ENCODE measurements around the gene ADAM21. TPM values are rescaled to one million over a fixed set of nuclear protein-coding genes. Genes with fewer than 3 reads are reported as not detected.
"Not testable (repeated sequence)": the region's sequence is repeated elsewhere in the genome, so short reads cannot be mapped to it uniquely, and the experiment has no call there.

Gene ADAM21
- total RNA-seq, 3 donors from 2014 or later: 0.11 TPM; not detected in 2

DNA sequence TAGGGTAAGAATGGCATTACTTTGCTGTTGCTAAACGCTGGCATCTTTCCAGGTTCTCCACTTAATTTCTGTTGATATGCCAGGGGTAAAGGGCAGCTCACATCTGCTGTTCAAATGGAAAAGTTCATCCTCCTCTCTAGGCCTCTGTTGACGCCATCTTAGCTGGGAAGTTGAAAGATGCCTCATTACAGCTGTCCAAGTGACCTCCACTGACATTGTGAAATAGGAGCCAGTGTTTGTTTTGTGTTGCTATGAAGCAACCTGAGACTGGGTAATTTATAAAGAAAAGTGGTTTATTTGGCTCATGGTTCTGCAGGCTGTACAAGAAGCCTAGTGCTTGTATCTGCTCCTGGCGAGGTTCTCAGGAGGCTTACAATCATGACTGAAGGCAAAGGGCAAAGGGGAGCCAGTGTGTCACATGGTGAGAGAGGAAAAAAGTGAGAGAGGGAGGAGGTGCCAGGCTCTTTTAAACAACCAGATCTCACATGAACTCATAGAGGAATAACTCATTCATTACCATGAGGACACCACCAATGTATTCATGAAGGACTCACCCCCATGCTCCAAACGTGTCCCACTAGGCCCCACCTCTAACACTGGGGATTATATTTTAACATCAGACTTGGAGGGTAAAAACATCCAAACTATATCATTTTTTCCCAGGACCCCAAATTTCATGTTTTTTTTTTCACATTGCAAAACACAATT, 3.2 kb upstream of the ADAM21 start:
- H3K36me3 Mint-ChIP-seq (ENCODE audit: insufficient read depth): peaks cover 4% of the 10 kb centered on the region
- no peaks in the 10 kb centered on the region for H3K27me3 Mint-ChIP-seq (ENCODE audit: low read depth)

DNA sequence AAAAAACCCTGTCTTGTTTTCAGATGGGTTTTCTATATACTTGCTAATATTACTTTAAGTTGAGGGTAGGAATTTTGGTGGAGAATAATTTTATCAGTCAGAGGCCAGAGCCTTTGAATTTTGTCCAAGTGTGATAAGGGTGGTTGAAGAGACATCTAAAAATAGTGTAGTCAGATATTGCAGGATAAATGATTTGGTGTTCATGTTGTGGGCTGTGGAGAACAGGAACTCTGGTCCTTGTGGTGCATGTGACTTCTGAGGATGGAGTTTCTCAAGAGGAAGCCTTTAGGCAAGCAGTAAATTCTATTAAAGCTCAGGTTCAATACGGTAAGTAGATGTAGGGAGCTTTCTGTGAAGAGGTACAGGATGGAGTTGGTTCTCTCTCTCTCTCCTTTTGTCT, 2.8 kb downstream of the ADAM21 start:
- no peak for DNase-seq
- ATAC-seq: no peak
- Mint-ChIP-seq H3K27me3 (ENCODE audit: low read depth) (peaks cover 3% of the 10 kb centered on the region), H3K4me1 (ENCODE audit: low read depth) (no peaks in the 10 kb centered on the region), H3K9me3 (no peaks in the 10 kb centered on the region), H3K4me3 (no peak overlapping the region), H3K36me3 (ENCODE audit: insufficient read depth) (no peaks in the 10 kb centered on the region)

More for the DNA sequence above, 3.2 kb upstream of the ADAM21 start:
- DNase-seq (no peak), ATAC-seq (no peak)
- no peaks in the 10 kb centered on the region for H3K4me1 Mint-ChIP-seq (ENCODE audit: low read depth)
- peaks cover 12% of the 10 kb centered on the region for H3K9me3 Mint-ChIP-seq
- H3K4me3 Mint-ChIP-seq: no peak overlapping the region

DNA sequence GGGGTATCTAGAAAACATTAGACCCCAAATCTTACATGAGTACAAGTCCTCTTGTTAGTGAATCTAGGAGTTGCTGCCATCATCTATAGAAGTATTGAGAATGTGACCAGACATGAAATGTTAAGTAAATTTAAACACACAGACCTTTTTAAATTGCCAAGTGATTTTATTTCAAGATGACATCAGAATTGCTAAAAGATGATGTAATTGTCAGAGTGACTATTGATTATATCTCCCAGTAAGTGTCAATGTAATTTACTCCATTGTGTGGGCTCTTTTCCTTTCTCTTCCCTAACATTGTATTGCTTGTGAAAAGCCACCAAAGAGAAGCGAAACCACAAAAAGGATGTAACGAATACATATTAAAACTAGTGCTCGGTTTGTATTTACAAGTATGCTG, 16.8 kb downstream of the ADAM21 start:
- H3K9me3 Mint-ChIP-seq: no peaks in the 10 kb centered on the region
- no peak overlapping the region for H3K4me3 Mint-ChIP-seq
- no peak for DNase-seq
- ATAC-seq: no peak
- peaks cover 4% of the 10 kb centered on the region for H3K27me3 Mint-ChIP-seq (ENCODE audit: low read depth)
- no peaks in the 10 kb centered on the region for H3K4me1 Mint-ChIP-seq (ENCODE audit: low read depth)
- peaks cover 25% of the 10 kb centered on the region for H3K36me3 Mint-ChIP-seq (ENCODE audit: insufficient read depth)

DNA sequence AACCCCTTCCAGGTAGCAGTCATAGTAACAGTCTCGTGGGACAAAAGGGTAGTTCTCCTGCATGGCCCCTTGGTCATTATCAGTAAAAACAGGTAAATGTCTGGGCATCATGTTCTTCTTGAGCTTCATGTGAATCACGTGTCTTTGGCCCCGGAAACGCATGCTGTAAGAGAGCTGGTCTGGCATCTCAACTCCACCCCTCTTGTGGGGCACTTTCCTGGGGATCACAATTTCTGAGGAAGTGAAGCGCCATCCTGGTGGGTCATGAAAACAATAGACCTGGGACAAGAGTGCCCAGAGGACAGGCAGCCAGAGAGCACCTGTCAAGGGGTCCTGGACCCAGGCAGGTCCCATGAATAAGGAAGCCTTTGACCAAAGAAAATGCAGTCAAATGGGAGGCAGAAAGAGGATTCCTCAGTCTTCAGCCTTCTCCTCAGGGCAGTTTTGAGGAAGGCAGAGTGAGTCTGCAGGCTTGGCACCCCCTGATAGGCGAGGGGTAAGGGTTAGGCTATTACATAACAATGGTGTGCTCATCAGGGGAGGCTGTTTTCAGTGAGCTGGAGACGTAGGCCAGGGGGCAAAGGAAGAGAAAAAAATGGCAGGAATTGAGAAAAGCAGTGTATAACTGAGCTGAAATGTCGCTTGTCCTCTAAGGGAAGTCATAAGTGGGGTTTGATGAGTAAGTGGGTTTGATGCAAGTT, 19.0 kb downstream of the ADAM21 start:
- H3K4me3 Mint-ChIP-seq; H3K9me3 Mint-ChIP-seq; DNase-seq; H3K27me3 Mint-ChIP-seq (ENCODE audit: low read depth); ATAC-seq; H3K4me1 Mint-ChIP-seq (ENCODE audit: low read depth): not testable (repeated sequence)
- H3K36me3 Mint-ChIP-seq (ENCODE audit: insufficient read depth): peaks cover 31% of the 10 kb centered on the region

DNA sequence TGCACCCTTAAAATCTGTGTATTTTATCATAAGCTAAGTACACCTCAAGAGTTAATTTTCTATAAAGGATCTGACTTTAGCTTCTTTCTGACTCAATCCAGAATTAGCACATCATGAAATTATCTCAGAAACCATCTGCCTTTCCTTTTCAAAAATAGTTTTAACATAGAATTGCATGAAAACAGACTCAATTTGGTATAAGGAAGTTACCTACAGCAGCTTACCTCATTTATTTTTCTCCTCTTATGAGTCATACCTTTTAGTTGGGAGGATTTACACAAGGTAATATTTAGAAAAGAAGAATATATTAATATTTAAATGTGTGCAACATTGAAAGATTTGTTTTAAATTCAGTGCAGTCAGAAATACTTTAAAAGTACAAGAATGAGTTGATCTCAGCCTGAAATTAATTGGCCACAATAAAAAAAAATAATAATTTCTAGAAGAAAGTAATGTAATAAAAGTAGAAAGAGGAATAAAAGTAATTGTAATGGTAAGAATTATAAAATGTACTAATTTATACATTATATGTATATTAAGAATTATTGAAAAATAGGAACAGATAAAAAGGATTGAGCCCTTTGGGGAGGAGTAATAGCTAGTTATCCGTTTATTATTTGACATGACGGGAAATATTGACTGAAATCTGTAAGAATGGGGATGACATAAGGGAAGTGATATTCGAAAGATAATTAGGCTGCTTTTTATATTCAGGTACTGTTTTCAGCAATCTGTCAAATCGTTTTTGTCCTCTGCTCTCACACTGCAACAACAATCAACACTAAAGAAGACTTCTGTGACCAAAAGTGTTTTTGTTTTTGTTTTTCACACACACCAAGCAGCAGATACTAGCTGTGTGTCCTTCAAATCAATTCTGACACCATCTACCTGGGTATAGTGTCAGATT, 20.5 kb downstream of the ADAM21 start:
- H3K36me3 Mint-ChIP-seq (ENCODE audit: insufficient read depth): peaks cover 29% of the 10 kb centered on the region
- no peak overlapping the region for H3K4me3 Mint-ChIP-seq
- no peaks in the 10 kb centered on the region for H3K4me1 Mint-ChIP-seq (ENCODE audit: low read depth)
- no peaks in the 10 kb centered on the region for H3K27me3 Mint-ChIP-seq (ENCODE audit: low read depth)
- ATAC-seq (no peak), DNase-seq (no peak)
- H3K9me3 Mint-ChIP-seq: no peaks in the 10 kb centered on the region

DNA sequence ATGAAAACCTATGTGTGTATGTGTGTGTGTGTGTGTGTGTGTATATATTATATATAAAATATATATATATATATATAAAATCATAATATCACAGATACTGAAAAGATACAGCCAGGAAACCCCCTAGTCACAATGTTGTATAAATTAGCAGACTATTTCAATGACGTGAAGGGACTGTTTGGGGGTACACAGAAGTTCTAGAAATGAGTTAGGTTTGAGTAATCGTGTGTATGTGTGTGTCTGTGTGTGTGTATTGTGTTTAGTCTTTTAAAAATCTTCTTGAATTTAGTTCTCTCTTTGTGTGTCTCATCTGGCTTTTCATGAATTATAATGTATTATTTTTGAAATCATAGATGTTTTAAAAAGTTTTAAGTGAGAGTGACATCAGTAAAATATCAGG, 21.9 kb downstream of the ADAM21 start:
- ATAC-seq: no peak
- H3K4me3 Mint-ChIP-seq: no peak overlapping the region
- no peaks in the 10 kb centered on the region for H3K4me1 Mint-ChIP-seq (ENCODE audit: low read depth)
- H3K27me3 Mint-ChIP-seq (ENCODE audit: low read depth): no peaks in the 10 kb centered on the region
- no peaks in the 10 kb centered on the region for H3K9me3 Mint-ChIP-seq
- no peak for DNase-seq
- H3K36me3 Mint-ChIP-seq (ENCODE audit: insufficient read depth): peaks cover 29% of the 10 kb centered on the region

DNA sequence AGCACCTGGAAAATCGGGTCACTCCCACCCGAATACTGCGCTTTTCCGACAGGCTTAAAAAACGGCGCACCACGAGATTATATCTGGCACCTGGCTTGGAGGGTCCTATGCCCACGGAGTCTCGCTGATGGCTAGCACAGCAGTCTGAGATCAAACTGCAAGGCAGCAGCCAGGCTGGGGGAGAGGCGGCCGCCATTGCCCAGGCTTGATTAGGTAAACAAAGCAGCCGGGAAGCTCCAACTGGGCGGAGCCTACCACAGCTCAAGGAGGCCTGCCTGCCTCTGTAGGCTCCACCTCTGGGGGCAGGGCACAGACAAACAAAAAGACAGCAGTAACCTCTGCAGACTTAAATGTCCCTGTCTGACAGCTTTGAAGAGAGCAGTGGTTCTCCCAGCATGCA, 23.5 kb downstream of the ADAM21 start:
- not testable (repeated sequence) for H3K27me3 Mint-ChIP-seq (ENCODE audit: low read depth); ATAC-seq; H3K4me1 Mint-ChIP-seq (ENCODE audit: low read depth); H3K9me3 Mint-ChIP-seq; H3K4me3 Mint-ChIP-seq; DNase-seq
- H3K36me3 Mint-ChIP-seq (ENCODE audit: insufficient read depth): peaks cover 23% of the 10 kb centered on the region

DNA sequence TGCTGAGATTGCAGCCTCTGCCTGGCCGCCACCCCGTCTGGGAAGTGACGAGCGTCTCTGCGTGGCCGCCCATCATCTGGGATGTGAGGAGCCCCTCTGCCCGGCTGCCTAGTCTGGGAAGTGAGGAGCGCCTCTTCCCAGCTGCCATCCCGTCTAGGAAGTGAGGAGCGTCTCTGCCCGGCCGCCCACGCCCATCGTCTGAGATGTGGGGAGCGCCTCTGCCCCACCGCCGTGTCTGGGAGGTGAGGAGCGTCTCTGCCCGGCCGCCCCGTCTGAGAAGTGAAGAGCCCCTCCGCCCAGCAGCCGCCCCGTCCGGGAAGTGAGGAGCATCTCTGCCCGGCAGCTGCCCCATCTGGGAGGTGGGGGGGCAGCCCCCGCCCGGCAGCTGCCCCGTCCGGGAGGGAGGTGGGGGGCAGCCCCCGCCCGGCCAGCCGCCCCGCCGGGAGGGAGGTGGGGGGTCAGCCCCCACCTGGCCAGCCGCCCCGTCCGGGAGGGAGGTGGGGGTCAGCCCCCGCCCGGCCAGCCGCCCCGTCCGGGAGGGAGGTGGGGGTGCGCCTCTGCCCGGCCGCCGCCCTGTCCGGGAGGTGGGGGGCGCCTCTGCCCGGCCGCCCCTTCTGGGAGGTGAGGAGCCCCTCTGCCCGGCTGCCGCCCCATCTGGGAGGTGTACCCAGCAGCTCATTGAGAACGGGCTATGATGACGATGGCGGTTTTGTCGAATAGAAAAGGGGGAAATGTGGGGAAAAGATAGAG, 25.6 kb downstream of the ADAM21 start:
- H3K36me3 Mint-ChIP-seq (ENCODE audit: insufficient read depth): peaks cover 13% of the 10 kb centered on the region
- not testable (repeated sequence) for H3K4me3 Mint-ChIP-seq; ATAC-seq; DNase-seq; H3K4me1 Mint-ChIP-seq (ENCODE audit: low read depth); H3K9me3 Mint-ChIP-seq; H3K27me3 Mint-ChIP-seq (ENCODE audit: low read depth)

DNA sequence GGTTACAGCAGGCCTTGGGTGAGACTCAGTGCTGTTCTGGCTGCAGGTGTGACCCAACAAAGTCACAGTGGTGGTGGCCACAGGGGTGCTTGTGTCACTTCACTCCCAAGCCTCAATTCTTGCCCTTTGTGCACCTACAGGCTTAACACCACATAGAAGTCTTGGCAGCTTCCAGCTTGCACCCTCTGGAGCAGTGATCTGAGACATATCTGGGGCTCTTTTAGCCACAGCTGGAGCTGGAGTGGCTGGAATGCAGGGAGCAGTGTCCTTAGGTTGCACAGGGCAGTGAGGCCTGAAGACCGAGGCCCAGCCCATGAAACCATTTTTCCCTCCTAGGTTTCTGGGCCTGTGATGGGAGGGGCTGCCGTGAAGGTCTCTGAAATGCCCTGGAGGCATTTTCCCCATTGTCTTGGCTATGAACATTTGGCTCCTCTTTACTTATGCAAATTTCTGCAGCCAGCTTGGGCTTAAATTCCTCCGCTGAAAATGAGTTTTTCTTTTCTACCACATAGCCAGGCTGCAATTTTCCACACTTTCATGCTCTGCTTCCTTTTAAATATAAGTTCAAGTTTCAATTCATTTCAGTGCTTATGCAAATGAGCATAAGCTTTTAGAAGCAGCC, 37.7 kb downstream of the ADAM21 start:
- no peaks in the 10 kb centered on the region for H3K27me3 Mint-ChIP-seq (ENCODE audit: low read depth)
- no peak for DNase-seq
- no peak for ATAC-seq
- peaks cover 48% of the 10 kb centered on the region for H3K36me3 Mint-ChIP-seq (ENCODE audit: insufficient read depth)
- H3K4me1 Mint-ChIP-seq (ENCODE audit: low read depth): no peaks in the 10 kb centered on the region
- H3K9me3 Mint-ChIP-seq: peaks cover 43% of the 10 kb centered on the region
- H3K4me3 Mint-ChIP-seq: no peak overlapping the region

DNA sequence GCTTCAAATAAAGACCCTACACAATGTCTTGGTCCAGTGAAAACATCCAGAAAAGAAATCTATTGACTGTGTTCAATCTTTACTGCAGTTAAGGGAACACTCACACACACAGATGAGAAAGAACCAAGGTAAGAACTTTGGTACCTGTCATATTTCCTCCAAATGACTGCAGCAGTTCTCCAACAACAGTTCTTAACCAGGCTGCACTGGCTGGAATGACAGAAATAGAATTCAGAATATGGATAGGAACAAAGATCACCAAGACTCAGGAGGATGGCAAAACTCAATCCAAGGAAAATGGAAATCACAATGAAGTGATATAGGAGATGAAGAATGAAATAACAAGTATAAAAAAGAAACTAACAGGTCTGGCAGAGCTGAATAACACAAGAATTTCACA, 46.2 kb downstream of the ADAM21 start:
- H3K9me3 Mint-ChIP-seq: peaks cover 9% of the 10 kb centered on the region
- no peaks in the 10 kb centered on the region for H3K4me1 Mint-ChIP-seq (ENCODE audit: low read depth)
- DNase-seq (no peak), ATAC-seq (no peak)
- no peak overlapping the region for H3K4me3 Mint-ChIP-seq
- no peaks in the 10 kb centered on the region for H3K27me3 Mint-ChIP-seq (ENCODE audit: low read depth)
- H3K36me3 Mint-ChIP-seq (ENCODE audit: insufficient read depth): peaks cover 37% of the 10 kb centered on the region

Other genes with a start within 250 kb of the ADAM21 start
- 10 to 100 TPM; 63.6 to 74.5 (median 69.7) TPM for gene COX16, start 92.5 kb upstream of the ADAM21 start, total RNA-seq
- 1 to 10 TPM; 3.8 to 5.1 (median 3.9) TPM for gene SYNJ2BP, start 35.1 kb upstream of the ADAM21 start, total RNA-seq
- gene ADAM20, start 82.8 kb downstream of the ADAM21 start, total RNA-seq: under 1 TPM in 1 of 3 donors, not detected in 2; 0.08 TPM
- gene MED6, start 148.5 kb downstream of the ADAM21 start, total RNA-seq: 10 to 100 TPM; 55.7 to 59.9 (median 57.9) TPM
- gene TTC9, start 189.7 kb downstream of the ADAM21 start, total RNA-seq: 1 to 10 TPM; 3.2 to 4.0 (median 3.6) TPM

Measured in activated T-cell treated with anti-CD3 and anti-CD28 coated beads, Interleukin-2, amount 50 U/mL, for 4 hours (primary cell).